Measurements from ENCODE around the gene KRTAP10-12. TPM values are rescaled to one million over a fixed set of nuclear protein-coding genes. Genes with fewer than 3 reads are reported as not detected.
A peak's percentile ranks its signal among the peaks of the same experiment; 100 is the strongest.

Gene KRTAP10-12
- total and polyA plus RNA-seq, 2 donors from 2014 or later = not detected

DNA sequence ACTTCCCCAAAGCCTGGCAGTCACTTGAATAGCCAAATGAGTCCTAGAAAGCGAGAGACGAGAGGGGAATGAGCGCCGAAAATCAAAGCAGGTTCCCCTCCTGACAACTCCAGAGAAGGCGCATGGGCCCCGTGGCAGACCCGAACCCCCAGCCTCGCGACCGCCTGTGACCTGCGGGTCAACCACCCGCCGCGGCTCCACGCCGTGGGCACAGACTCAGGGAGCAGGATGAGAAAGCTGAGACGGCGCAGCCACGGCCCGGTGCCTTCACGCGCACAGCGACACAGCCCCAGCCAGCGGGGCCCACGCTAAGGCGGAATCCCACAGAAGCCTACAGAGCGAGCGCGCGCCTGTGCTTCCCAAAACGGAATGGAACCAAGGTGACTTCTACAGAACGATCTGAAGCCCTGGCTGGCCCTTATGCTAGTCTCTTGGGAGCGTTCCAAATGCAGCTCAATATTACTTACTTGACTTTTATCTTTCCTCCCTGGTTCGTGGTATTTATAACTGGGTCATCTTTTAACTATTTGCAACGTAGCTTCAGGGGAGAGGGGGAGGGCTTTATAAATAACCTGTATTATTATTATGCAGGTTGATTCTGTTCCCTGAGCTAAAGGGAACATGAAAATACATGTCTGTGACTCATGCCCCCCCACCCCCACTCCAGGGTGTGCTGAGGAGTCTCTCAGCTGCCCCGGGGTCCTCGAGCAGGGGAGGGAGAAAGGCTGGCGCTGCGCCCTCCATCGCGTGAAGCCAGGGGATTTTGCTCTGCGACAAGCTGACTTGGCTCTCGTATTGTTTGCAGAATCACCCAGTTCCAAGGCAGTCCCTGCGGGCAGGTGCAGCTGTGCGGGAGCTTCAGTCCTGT, 12.7 kb downstream of the KRTAP10-12 start:
- H3K4me3 ChIP-seq (ENCODE audit: low read length in 3 of 3) = no peak overlapping the region
- no peak overlapping the region for H3K27ac ChIP-seq (ENCODE audit: low read depth in 2 of 2, low read length in 2 of 2)
- H3K9ac ChIP-seq (ENCODE audit: low read length in 3 of 3) = no peak overlapping the region
- H3K4me1 ChIP-seq (ENCODE audit: control insufficient read depth in 2 of 3, insufficient read depth in 2 of 3, low read depth in 1 of 3, low read length in 3 of 3) = no peaks in the 10 kb centered on the region
- DNase-seq (peak in 3 of 5 donors; percentile 9 to 76 (median 45)), FAIRE-seq (no peak)
- H3K27me3 ChIP-seq (ENCODE audit: control insufficient read depth, insufficient read depth, low read length) = peaks cover 34% of the 10 kb centered on the region
- H3K36me3 ChIP-seq (ENCODE audit: control insufficient read depth in 2 of 3, insufficient read depth in 3 of 3, low read length in 3 of 3) = no peaks in the 10 kb centered on the region
- H3K9me3 ChIP-seq (ENCODE audit: control insufficient read depth in 2 of 3, insufficient read depth in 1 of 3, low read length in 3 of 3) = no peaks in the 10 kb centered on the region
- TF ChIP-seq, protein P1, sequence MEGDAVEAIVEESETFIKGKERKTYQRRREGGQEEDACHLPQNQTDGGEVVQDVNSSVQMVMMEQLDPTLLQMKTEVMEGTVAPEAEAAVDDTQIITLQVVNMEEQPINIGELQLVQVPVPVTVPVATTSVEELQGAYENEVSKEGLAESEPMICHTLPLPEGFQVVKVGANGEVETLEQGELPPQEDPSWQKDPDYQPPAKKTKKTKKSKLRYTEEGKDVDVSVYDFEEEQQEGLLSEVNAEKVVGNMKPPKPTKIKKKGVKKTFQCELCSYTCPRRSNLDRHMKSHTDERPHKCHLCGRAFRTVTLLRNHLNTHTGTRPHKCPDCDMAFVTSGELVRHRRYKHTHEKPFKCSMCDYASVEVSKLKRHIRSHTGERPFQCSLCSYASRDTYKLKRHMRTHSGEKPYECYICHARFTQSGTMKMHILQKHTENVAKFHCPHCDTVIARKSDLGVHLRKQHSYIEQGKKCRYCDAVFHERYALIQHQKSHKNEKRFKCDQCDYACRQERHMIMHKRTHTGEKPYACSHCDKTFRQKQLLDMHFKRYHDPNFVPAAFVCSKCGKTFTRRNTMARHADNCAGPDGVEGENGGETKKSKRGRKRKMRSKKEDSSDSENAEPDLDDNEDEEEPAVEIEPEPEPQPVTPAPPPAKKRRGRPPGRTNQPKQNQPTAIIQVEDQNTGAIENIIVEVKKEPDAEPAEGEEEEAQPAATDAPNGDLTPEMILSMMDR (IDR thresholded peaks at IDR 0.05; ENCODE audit: borderline replicate concordance, extremely low read depth, insufficient read depth) = no peak
- intact Hi-C loops (cut with DNase I) = no loop called here

DNA sequence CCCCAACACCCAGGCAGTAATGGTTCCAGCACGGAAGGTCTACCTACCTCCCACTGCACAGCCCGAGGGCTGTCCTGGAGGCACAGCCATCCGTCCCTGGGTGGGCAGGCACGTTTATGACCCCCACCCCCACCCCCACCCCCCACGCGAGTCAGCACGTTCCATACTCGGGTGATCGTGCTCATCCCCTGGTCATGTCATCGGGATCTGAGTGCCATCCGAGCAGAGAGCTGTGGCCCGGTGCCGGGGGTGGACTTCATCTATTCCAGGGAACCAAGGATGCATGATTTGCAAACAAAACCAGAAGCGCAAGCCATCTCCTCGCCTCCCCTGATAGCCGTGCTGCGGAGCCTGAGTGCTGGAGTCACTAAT, 13.3 kb downstream of the KRTAP10-12 start:
- Histone ChIP-seq H3K9me3 (ENCODE audit: control insufficient read depth in 2 of 3, insufficient read depth in 1 of 3, low read length in 3 of 3) (no peaks in the 10 kb centered on the region), H3K27me3 (ENCODE audit: control insufficient read depth, insufficient read depth, low read length) (peaks cover 34% of the 10 kb centered on the region), H3K27ac (ENCODE audit: low read depth in 2 of 2, low read length in 2 of 2) (no peak overlapping the region), H3K36me3 (ENCODE audit: control insufficient read depth in 2 of 3, insufficient read depth in 3 of 3, low read length in 3 of 3) (no peaks in the 10 kb centered on the region), H3K4me3 (ENCODE audit: low read length in 3 of 3) (no peak overlapping the region), H3K9ac (ENCODE audit: low read length in 3 of 3) (no peak overlapping the region), H3K4me1 (ENCODE audit: control insufficient read depth in 2 of 3, insufficient read depth in 2 of 3, low read depth in 1 of 3, low read length in 3 of 3) (no peaks in the 10 kb centered on the region)
- no peak for FAIRE-seq
- DNase-seq = peak in 1 of 5 donors; percentile 57
- intact Hi-C loops (cut with DNase I) = no loop called here
- TF ChIP-seq, protein P1 (IDR thresholded peaks at IDR 0.05; ENCODE audit: borderline replicate concordance, extremely low read depth, insufficient read depth) = no peak

DNA sequence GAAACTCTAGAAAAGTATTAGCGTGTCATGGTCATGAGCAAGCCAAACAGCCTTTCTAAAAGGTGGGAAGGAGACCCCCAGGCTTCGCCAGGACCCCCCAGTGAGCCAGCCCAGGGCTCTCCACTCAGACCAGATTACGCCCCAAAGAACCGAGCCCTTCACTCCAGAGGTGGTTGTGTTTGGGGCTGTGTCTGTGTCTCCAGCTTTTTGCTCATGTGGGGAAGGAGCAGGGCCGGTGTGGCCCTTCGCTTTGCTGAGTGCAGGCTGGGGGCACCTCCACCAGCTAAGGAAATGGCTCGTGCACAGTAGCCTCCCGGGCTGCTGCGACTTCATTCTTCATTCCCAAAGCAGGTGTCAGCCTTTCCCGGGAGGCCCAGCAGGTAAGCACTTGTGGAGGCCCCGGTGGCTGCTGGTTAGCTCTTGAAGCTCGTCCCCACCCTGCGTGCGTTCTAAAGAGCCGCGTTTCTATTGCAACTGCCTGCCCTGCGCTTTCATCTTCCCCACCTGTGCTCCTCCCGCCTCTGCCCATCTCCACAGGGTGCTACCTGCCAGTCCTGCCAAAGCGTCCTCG, 13.9 kb downstream of the KRTAP10-12 start:
- peaks cover 34% of the 10 kb centered on the region for H3K27me3 ChIP-seq (ENCODE audit: control insufficient read depth, insufficient read depth, low read length)
- no peaks in the 10 kb centered on the region for H3K36me3 ChIP-seq (ENCODE audit: control insufficient read depth in 2 of 3, insufficient read depth in 3 of 3, low read length in 3 of 3)
- H3K4me3 ChIP-seq (ENCODE audit: low read length in 3 of 3) = no peak overlapping the region
- H3K27ac ChIP-seq (ENCODE audit: low read depth in 2 of 2, low read length in 2 of 2) = no peak overlapping the region
- DNase-seq = peak in 2 of 5 donors; percentile 31 to 50
- no peak for FAIRE-seq
- no peak overlapping the region for H3K9ac ChIP-seq (ENCODE audit: low read length in 3 of 3)
- no peaks in the 10 kb centered on the region for H3K9me3 ChIP-seq (ENCODE audit: control insufficient read depth in 2 of 3, insufficient read depth in 1 of 3, low read length in 3 of 3)
- H3K4me1 ChIP-seq (ENCODE audit: control insufficient read depth in 2 of 3, insufficient read depth in 2 of 3, low read depth in 1 of 3, low read length in 3 of 3) = no peaks in the 10 kb centered on the region
- TF ChIP-seq, protein P1 (IDR thresholded peaks at IDR 0.05; ENCODE audit: borderline replicate concordance, extremely low read depth, insufficient read depth) = no peak
- intact Hi-C loops (cut with DNase I) = no loop called here

Data from kidney (tissue), 14 donors.